OCI-LY7 (cell line): ENCODE measurements around the gene CENPP.

Experiments used
- CTCF ChIP-seq: fragments of 200-600 bp; sonication (generic); conservative IDR thresholded peaks from 2 replicates; pipeline ENCODE4 v1.5.1; 2014; ENCODE audit warnings: mild to moderate bottlenecking, antibody characterized with exemption, low read length, moderate library complexity, mixed read lengths
- EZH2phosphoT487 ChIP-seq: fragments of 200-600 bp; sonication (generic); IDR thresholded peaks from 2 replicates; pipeline ENCODE4 v1.6.1; 2018; ENCODE audit warnings: low read depth, borderline replicate concordance, mild to moderate bottlenecking, mixed run types, antibody characterized with exemption, low read length, moderate library complexity, mixed read lengths

- TF ChIP-seq CTCF = peak; percentile 44
- no peak for TF ChIP-seq EZH2phosphoT487
These were observed 310.9 kb downstream of the CENPP start for GRCh38 chr9:92636627-92637026.
